HepG2 (cell line): ENCODE measurements around the gene PAXX. TPM values are rescaled to one million over a fixed set of nuclear protein-coding genes. Genes with fewer than 3 reads are reported as not detected.

ENCODE experiments used
- AHDC1 ChIP-seq: sonication (generic); formaldehyde crosslinking; IDR thresholded peaks from 2 replicates; pipeline ENCODE4 v1.5.1; 2020; ENCODE audit warnings: mild to moderate bottlenecking, missing genetic modification reagents, borderline replicate concordance
- ARHGAP35 ChIP-seq: sonication (generic); formaldehyde crosslinking; IDR thresholded peaks from 2 replicates; pipeline ENCODE4 v1.9.0; 2022; ENCODE audit warnings: mild to moderate bottlenecking, inconsistent platforms, moderate library complexity, missing genetic modification reagents, borderline replicate concordance
- ARID2 ChIP-seq: sonication (generic); formaldehyde crosslinking; IDR thresholded peaks from 2 replicates; pipeline ENCODE4 v1.8.1; 2022; ENCODE audit warnings: mild to moderate bottlenecking, missing genetic modification reagents, borderline replicate concordance
- ZBTB46 ChIP-seq: sonication (generic); formaldehyde crosslinking; IDR thresholded peaks from 2 replicates; pipeline ENCODE4 v1.4.0; 2020; ENCODE audit warnings: mild to moderate bottlenecking, missing genetic modification reagents, borderline replicate concordance
- ZBTB7A ChIP-seq: sonication (generic); formaldehyde crosslinking; IDR thresholded peaks from 2 replicates; pipeline ENCODE4 v1.8.0; 2022; ENCODE audit warnings: mild to moderate bottlenecking, missing genetic modification reagents
- ZHX2 ChIP-seq, 2 experiments: sonication (generic) in 1 of 2; formaldehyde crosslinking in 1 of 2; IDR thresholded peaks; 2 replicates each; pipeline versions ENCODE4 v1.6.1 to v1.9.0; 2014 to 2022; ENCODE audit warnings: antibody characterized with exemption in 1 of 2, borderline replicate concordance in 1 of 2, inconsistent platforms in 1 of 2, low read depth in 1 of 2, missing genetic modification reagents in 1 of 2
- ZNF282 ChIP-seq: fragments of 450-650 bp; IDR thresholded peaks from 2 replicates; pipeline ENCODE4 v1.6.1; 2018; ENCODE audit not compliant: partially characterized antibody
- ZNF607 ChIP-seq: sonication (generic); formaldehyde crosslinking; IDR thresholded peaks from 2 replicates; pipeline ENCODE4 v1.5.1; 2020; ENCODE audit warnings: missing genetic modification reagents, mild to moderate bottlenecking, borderline replicate concordance
- polyA plus RNA-seq, 8 experiments: library from polyadenylated mRNA; depleted of rRNA in 3 of 8; stranded (reverse) in 7 of 8; unstranded in 1 of 8; fragments of >200 nt; fragmentation: Illumina TruSeq in 4 of 8; extraction: Trizol in 4 of 8; gene quantifications; 2 replicates each; pipeline versions ENCODE4 v1.2.1 to v1.2.3, GENCODE V29; 2011 to 2016; ENCODE audit warnings: low read depth in 4 of 8, missing spikeins in 1 of 8, mixed read lengths in 1 of 8; ENCODE audit not compliant: insufficient read depth in 1 of 8
- total RNA-seq, 5 experiments: library from RNA; depleted of rRNA; stranded (reverse); fragments of >200 nt; fragmentation: Illumina TruSeq; extraction: Trizol; gene quantifications; 2 replicates each; pipeline ENCODE4 v1.2.3, GENCODE V29; 2016; ENCODE audit warnings: low read depth in 1 of 5

PAXX gene
- total and polyA plus RNA-seq, 2 of the 13 experiments (the other 11 are each of a cell fraction or from before 2014, with no cell fraction given): 14.0 to 31.9 TPM

GRCh38 chr9:136944519-136945332 is 47.5 kb upstream of the PAXX start, which contains the start of the genes C8G and FBXW5 (continued):
- TF ChIP-seq AHDC1 (CRISPR knock-in tag) (peak; percentile 56; the same call in 1 of the 2 replicates), ZNF607 (CRISPR knock-in tag) (no peak), ZBTB46 (no peak), ZNF282 (no peak), ARHGAP35 (CRISPR knock-in tag) (0 out of 2 replicates have a peak, but pooled peaks have one; percentile 18), ARID2 (no peak), ZHX2 (IDR thresholded peaks at IDR 0.05; ENCODE audit: low read depth) (no peak), ZHX2 (CRISPR knock-in tag; IDR thresholded peaks at IDR 0.05; ENCODE audit: borderline replicate concordance) (peak; percentile 13; the same call in 1 of the 2 replicates), ZBTB7A (CRISPR knock-in tag) (0 out of 2 replicates have a peak, but pooled peaks have one; percentile 58)
